CD4-positive, alpha-beta T cell treated with Interleukin-6 for 4 hours (primary cell): ENCODE measurements around the gene LAD1.
A peak's percentile ranks its signal among the peaks of the same experiment; 100 is the strongest.

ENCODE experiments used
- DNase-seq: peaks from one replicate; pipeline ENCODE4 v3.0.0-alpha.2; 2020; ENCODE audit warnings: mixed read lengths

LAD1 gene

DNA sequence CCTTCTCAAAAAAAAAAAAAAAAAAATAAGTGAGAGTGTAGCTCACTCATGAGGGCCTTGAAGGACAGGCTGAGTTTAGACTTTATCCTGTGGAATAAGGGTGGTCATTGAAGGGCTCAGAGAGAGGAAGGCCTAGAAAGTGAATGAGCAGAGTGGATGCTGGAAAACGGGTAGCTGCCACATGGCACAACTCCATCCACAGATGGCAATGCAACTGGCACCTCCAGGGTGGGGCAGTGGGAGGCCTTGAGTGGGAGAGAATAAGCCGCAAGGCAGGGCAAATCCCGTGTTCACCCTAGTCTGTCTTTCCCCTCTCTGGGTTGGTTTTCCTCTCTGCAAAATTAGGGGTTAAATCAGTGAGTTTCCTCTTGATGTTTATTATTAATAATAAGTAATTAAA is 19.3 kb upstream of the LAD1 start:
- DNase-seq = no peak

DNA sequence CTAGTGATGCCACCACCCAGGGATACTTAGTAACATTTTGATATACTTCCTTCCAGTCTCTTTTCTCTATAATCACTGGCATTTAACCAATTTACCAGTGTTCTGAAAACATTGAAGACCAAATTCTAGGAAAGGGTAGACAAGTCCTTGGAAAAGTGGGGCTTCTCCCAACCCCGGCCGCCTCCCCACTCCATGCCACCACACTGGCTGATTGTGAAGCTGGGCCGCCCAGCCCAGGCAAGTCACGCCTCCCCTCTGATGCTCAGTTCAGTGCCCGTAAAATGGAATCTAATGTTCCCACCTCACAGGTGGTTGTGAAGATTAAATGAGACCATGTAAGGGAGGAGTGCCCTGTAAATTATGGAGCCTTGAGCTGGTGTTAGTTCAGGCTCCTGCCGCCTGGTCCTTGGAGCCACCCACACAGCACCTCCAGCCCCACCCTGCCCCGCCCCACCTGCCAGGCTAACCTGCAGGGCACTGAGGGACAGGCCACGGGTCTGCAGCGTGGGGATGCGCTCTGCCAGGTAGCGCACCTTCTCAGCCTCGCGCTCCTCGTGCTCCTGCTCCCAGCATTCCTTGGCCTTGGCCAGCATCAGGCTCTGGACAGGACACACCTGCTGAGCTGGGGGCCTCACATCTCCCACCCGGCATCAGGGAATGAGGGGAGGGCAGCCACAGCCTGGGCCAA is 15.1 kb upstream of the LAD1 start:
- DNase-seq = no peak

GRCh38 chr1:201411292-201411691 is 12.2 kb upstream of the LAD1 start:
- DNase-seq = no peak

DNA sequence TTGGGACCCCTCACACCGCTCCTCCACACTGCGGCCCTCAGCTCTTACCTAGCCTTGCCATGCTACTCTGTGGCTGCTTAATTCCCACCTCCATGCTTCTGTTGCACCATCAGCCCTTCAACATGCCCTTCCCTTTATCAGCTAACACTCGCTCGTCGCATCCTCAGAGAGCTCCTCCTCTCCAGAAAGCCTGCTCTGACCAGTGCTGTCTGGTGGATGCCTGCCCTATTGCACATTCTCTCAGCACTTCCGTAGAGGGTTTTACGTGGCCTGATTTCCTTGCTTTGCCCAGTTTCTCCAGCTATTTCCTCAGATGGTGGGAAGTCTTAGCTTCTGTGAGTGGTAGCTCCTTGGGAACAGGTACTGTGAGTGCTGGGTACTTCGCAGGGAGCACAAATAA is 10.3 kb upstream of the LAD1 start:
- DNase-seq = no peak

DNA sequence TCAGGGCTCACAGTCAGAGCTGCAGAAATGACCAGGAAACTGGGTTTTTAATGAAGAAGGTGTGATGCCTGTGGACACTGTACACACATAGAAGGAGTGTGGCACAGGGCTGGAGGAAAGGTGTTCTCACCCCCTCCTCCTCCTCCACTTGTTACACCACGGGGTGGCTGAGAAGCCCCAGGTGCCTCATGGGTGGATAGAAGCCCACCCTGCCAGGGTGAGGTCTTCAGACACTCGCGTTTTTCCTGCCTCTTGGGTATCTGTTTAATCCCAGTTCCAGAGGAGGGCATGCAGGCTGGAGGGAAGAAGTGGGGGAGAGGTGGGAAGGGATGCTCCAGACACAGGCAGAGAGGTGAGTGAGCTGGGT is 9.7 kb upstream of the LAD1 start:
- no peak for DNase-seq

GRCh38 chr1:201408176-201408833 is 9.2 kb upstream of the LAD1 start:
- DNase-seq = peak; percentile 65

- no peak for DNase-seq
Measured at GRCh38 chr1:201406831-201407406, 7.8 kb upstream of the LAD1 start.

GRCh38 chr1:201405484-201405831 is 6.3 kb upstream of the LAD1 start:
- DNase-seq = no peak

DNA sequence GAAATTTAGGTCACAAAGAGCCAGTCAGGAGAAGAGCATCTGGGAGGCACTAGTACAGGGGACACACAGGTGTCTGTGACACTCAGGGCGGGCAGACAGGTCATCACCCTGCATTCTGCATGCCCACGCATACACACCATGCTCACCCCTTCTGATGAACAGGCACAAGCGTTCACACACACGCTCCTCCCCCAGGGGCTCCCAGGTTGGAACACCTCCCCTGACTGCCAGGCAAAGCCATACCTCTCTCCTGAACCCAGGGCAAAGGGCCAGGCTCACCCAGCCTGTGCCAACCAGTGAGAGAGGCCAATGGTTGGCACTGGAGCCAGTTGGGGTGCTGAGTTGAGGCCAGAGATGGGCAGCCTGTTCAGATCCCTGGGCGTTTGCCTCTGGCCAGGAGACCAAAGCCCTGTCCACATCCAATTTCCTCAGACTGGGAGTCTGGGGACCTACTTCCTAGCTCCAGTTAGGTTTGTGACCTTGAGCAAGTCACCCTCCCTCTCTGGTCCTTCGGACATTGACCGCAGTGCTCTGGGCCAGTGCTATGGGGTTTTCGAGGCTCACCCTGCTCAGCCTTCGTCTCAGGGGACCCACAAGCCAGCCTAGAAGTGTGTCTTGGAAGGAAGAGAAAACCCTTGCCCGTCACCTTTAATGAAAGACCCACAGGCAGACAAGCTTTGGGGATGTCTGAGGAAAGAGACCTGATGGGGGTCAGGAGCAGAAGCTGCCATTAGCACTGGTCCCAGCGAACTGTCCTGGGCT is 5.8 kb upstream of the LAD1 start:
- no peak for DNase-seq

DNA sequence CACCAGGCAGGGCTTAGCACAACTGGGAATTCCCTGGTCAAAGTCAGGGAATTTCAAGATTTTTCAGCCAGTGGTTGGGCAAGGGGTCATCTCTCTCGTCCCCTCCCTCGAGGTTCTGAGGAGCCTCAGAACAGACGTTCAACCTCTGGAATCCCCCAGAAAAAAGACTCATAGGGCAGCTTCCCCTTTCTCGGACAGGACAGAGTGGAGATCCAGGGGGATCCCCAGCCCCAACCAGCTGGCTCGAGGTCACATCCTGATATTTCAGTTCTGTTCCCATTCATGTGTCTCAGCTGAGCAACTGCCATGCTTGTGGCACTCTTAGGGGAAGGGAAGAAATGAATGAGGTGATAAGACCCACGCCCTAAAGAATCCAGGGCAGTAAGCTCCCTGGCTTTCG is 4.9 kb upstream of the LAD1 start:
- no peak for DNase-seq

- DNase-seq = no peak
Measured at GRCh38 chr1:201403359-201403758, 4.2 kb upstream of the LAD1 start.

GRCh38 chr1:201401700-201402099 is 2.6 kb upstream of the LAD1 start:
- DNase-seq = no peak

- DNase-seq = no peak
Measured at GRCh38 chr1:201400852-201401230, 1.7 kb upstream of the LAD1 start.

DNA sequence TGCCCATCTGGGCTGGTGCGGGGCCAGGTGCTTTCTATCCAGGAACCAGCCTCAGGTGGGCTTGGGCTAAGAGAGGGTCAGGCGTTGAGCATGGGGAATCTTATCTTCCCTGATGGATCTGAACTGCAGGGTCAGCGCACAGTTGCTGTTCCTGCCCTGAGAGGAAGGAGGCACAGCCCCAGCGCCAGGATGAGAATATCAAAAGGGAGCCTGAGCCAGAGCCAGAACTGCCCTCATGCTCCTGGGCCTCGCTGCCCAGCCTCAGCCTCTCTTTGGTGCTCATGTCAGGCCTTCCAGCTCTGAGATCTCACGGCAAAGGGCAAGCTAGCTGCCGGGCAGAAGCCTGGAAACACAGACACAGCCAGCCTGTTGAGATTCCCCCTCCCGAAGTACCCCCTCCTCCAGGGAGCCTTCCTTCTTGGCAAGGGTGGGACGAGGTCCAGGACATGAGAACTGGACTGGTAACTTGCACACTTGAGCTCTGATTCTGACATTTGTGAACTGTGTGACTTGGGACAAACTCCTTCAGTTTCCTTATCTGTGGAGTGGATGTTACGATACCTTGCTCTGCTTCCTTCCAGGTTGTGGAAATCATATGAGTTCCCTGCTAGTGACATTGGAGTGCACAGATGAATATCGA is 1.2 kb upstream of the LAD1 start:
- DNase-seq = no peak

GRCh38 chr1:201399352-201400126 is 415 bp upstream of the LAD1 start:
- DNase-seq = no peak

DNA sequence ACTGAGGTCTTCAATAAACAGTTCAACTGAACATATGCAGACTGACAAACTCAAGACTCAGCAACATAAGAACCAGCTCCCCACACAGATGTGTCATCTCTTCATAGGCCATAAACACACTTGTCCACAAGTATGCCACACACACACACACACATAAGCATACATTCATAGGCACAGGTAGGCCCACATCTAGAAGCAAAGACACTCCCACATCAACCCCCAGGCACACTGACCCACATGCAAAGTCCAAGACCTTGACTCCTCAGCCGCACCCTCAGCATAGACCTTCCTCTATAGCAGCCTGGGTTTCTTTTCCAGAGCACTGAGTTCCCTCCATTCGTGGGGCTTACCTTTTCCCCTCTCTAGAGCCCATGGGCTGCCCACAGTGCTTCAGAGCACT is 1.4 kb downstream of the LAD1 start:
- DNase-seq = no peak

GRCh38 chr1:201396861-201397464 is 2.2 kb downstream of the LAD1 start:
- no peak for DNase-seq

DNA sequence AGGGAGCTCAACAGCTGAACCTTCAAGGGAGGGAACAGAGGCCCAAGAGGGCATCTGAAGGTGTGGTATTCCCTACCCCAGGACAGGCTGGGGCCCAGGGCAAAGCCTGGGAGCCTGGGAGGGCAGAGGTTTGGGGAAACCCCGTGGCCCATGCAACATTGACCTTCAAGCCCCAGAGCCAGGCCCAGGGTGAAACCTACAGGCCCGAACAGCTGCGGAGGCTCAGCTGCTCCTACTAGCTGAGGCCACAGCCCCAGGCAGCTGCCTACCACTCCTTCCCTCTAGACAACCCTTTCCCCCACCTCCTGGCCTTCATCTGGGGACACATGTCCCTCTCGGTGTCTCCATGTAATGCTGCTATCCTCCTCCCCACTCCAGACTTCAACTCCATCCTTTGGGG is 3.2 kb downstream of the LAD1 start:
- no peak for DNase-seq

- no peak for DNase-seq
Measured at GRCh38 chr1:201394591-201394990, 4.5 kb downstream of the LAD1 start.

DNA sequence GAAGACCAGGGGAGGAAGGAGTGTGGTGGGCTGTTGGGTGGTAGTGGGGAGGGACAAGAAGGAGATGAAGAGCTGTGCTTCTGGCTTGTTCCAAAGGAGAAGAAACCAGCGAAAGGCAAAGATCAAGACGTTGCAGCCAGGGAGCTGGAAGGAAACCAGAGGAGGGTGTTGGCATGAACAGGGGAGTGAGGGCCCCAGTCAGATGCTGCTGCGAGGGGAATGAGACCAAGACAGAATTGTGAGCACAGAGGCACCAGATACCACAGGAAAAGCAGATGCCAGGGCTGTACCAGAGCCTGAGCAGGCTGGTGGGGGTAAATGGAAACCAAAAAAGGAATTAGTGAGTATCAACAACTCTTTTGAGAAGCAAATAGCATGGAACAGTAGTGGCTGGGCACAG is 6.0 kb downstream of the LAD1 start:
- no peak for DNase-seq

DNA sequence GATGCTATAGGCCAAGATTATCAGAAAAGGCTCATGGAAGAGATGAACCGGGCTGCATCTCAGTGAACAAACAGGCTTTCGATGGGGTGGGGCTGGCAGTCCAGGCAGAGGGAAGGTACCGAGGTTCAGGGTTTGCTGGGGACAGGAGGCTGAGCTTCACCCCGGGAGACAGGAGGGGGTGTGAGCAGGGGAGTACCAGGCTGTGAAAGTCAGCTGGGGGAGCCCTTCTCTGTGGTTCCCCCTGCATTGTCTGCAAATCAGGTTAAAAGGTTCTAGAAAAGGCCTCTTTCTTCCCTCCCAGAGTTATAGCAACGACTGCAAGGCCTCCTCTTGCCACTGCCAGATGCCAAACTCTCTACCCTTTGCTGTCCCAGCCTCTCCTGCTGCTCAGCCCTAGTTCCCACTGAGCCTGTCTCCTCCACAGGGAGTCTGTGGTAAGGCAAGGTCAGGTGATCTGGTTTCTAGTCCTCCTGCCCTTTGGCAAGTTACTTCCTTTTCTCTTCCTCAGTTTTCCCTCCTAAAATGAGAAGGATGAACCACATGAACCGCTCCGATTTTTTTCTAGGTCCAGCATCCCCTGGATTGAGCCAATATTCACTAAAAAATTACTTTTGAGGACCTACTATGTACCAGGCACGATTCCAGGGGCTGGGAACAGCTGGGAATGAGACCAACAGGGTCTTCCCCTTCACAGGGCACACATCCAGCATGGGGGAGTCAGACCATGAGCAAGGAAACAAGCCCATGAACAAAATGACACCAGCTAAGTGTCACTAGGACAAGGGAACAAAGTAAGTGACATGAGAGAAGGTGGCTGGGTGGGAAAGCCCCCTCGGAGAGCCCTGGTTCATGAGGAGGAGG is 7.2 kb downstream of the LAD1 start:
- DNase-seq = no peak
